OCI-LY7 (cell line): ENCODE results near the gene EIF3L. TPM values are rescaled to one million over a fixed set of nuclear protein-coding genes. Genes with fewer than 3 reads are reported as not detected.

Experiments
- BruUV-seq: library from RNA; stranded (reverse); fragments of 400-500 nt; replicated peaks from 2 replicates; lab custom pipeline; 2021; lab: Mats Ljungman, UMichigan
- CTCF ChIA-PET: fragments of 300-600 bp; sonication (Branson Sonifier 250); formaldehyde crosslinking; loops from one replicate; lab custom pipeline; 2022; ENCODE audit warnings: antibody characterized with exemption; ENCODE audit not compliant: unreplicated experiment; lab: Charles Lee
- POLR2A ChIA-PET: fragments of 300-600 bp; sonication (Branson Sonifier 250); formaldehyde crosslinking; loops from one replicate; lab custom pipeline; 2022; ENCODE audit warnings: antibody characterized with exemption; lab: Charles Lee
- DNase-seq: peaks from one replicate; pipeline ENCODE4 v3.0.0-alpha.2; 2015; ENCODE audit warnings: low spot score
- H2AFZ ChIP-seq: fragments of 200-600 bp; sonication (generic), shearing (Covaris generic); 2 replicates; pipeline ENCODE4 v1.6.1; 2014; ENCODE audit warnings: mild to moderate bottlenecking, antibody characterized with exemption, low read length, moderate library complexity
- H3K27ac ChIP-seq: fragments of 200-600 bp; sonication (generic); 2 replicates; pipeline ENCODE4 v1.5.1; 2014; ENCODE audit warnings: mixed run types, low read depth, mild to moderate bottlenecking, moderate library complexity, low read length, inconsistent platforms; ENCODE audit not compliant: poor library complexity, severe bottlenecking
- H3K36me3 ChIP-seq: fragments of 200-600 bp; sonication (generic); 2 replicates; pipeline ENCODE4 v1.6.1; 2014; ENCODE audit warnings: mild to moderate bottlenecking, antibody characterized with exemption, low read length, moderate library complexity, mixed read lengths; ENCODE audit not compliant: insufficient read depth
- H3K4me1 ChIP-seq: fragments of 200-600 bp; sonication (generic); 2 replicates; pipeline ENCODE4 v1.5.1; 2014; ENCODE audit warnings: mild to moderate bottlenecking, low read length; ENCODE audit not compliant: insufficient read depth, poor library complexity, severe bottlenecking
- H3K4me2 ChIP-seq: fragments of 200-600 bp; sonication (generic); 2 replicates; pipeline ENCODE4 v1.6.1; 2014; ENCODE audit warnings: mild to moderate bottlenecking, low read length
- H3K4me3 ChIP-seq: fragments of 200-600 bp; sonication (generic); 2 replicates; pipeline ENCODE4 v1.5.1; 2014; ENCODE audit warnings: mild to moderate bottlenecking, low read depth, low read length; ENCODE audit not compliant: poor library complexity, severe bottlenecking
- H3K79me2 ChIP-seq: fragments of 200-600 bp; sonication (generic); 2 replicates; pipeline ENCODE4 v1.6.1; 2016; ENCODE audit warnings: low read depth, mild to moderate bottlenecking, low read length, moderate library complexity, mixed read lengths; ENCODE audit not compliant: insufficient read depth
- H3K9me2 ChIP-seq: fragments of 200-600 bp; sonication (generic); 2 replicates; pipeline ENCODE4 v1.6.1; 2016; ENCODE audit warnings: mild to moderate bottlenecking, low read length, mixed read lengths; ENCODE audit not compliant: insufficient read depth
- H3K9me3 ChIP-seq: fragments of 200-600 bp; sonication (generic); 2 replicates; pipeline ENCODE4 v1.6.1; 2014; ENCODE audit warnings: mild to moderate bottlenecking, mixed run types, low read length, mixed read lengths
- H4K20me1 ChIP-seq: fragments of 200-600 bp; sonication (generic); 2 replicates; pipeline ENCODE4 v1.6.1; 2014; ENCODE audit warnings: mild to moderate bottlenecking, antibody characterized with exemption, low read length, moderate library complexity, mixed read lengths; ENCODE audit not compliant: insufficient read depth
- EZH2phosphoT487 ChIP-seq: fragments of 200-600 bp; sonication (generic); IDR thresholded peaks from 2 replicates; pipeline ENCODE4 v1.6.1; 2018; ENCODE audit warnings: low read depth, borderline replicate concordance, mild to moderate bottlenecking, mixed run types, antibody characterized with exemption, low read length, moderate library complexity, mixed read lengths
- intact Hi-C: fragments of 100-400 bp; cut with micrococcal nuclease; formaldehyde crosslinking; loops from one replicate; pipeline ENCODE4 v1.10.0; 2022; ENCODE audit not compliant: unreplicated experiment
- total RNA-seq, 2 experiments: library from RNA; depleted of rRNA in 1 of 2; stranded (reverse); fragments of >200 nt in 1 of 2; shearing (Covaris generic) in 1 of 2; gene quantifications; 2 replicates each; pipeline ENCODE4 v1.2.3, GENCODE V29; 2014 to 2022
- TF ChIP-seq, protein P1 (sequence below): fragments of 200-600 bp; sonication (generic); conservative IDR thresholded peaks from 2 replicates; pipeline ENCODE4 v1.5.1; 2014; ENCODE audit warnings: mild to moderate bottlenecking, antibody characterized with exemption, low read length, moderate library complexity, mixed read lengths

Gene EIF3L
- total RNA-seq, 2 experiments from 2014 or later: 503 to 596 TPM

DNA sequence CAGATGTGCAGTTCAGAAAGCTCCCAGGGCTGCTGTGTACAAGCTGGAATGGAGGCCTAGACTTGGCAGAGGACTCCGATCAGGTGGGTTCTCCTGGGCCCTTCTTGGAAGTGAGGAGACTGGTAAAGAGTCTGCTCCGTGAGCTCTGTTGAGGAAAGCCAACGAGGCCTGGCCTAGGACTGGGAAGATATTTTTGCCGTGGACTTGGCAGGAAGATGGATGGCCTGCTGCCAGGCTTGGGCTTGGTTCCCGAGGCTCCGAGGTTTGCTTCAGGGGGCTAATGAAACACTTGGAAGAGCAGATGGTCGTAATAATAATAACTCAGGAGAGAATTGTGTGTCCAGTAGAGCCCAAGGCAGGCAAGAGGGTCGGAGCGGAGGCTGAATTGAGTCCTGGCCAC lies 22.2 kb upstream of the EIF3L start:
- intact Hi-C loops: no loop called here
- TF ChIP-seq EZH2phosphoT487: no peak
- TF ChIP-seq, protein P1, sequence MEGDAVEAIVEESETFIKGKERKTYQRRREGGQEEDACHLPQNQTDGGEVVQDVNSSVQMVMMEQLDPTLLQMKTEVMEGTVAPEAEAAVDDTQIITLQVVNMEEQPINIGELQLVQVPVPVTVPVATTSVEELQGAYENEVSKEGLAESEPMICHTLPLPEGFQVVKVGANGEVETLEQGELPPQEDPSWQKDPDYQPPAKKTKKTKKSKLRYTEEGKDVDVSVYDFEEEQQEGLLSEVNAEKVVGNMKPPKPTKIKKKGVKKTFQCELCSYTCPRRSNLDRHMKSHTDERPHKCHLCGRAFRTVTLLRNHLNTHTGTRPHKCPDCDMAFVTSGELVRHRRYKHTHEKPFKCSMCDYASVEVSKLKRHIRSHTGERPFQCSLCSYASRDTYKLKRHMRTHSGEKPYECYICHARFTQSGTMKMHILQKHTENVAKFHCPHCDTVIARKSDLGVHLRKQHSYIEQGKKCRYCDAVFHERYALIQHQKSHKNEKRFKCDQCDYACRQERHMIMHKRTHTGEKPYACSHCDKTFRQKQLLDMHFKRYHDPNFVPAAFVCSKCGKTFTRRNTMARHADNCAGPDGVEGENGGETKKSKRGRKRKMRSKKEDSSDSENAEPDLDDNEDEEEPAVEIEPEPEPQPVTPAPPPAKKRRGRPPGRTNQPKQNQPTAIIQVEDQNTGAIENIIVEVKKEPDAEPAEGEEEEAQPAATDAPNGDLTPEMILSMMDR: no peak
- H3K9me2 ChIP-seq: no peaks in the 10 kb centered on the region
- H3K4me1 ChIP-seq: no peaks in the 10 kb centered on the region
- peaks cover 32% of the 10 kb centered on the region for H3K36me3 ChIP-seq
- BruUV-seq: no TSS peak
- H3K27ac ChIP-seq: no peak overlapping the region
- no peak overlapping the region for H2AFZ ChIP-seq
- CTCF ChIA-PET: no interaction called here
- no peak overlapping the region for H3K4me2 ChIP-seq
- no peak overlapping the region for H3K4me3 ChIP-seq
- DNase-seq: no peak
- no peaks in the 10 kb centered on the region for H3K9me3 ChIP-seq
- POLR2A ChIA-PET: no interaction called here
- H4K20me1 ChIP-seq: no peaks in the 10 kb centered on the region
- no peaks in the 10 kb centered on the region for H3K79me2 ChIP-seq

DNA sequence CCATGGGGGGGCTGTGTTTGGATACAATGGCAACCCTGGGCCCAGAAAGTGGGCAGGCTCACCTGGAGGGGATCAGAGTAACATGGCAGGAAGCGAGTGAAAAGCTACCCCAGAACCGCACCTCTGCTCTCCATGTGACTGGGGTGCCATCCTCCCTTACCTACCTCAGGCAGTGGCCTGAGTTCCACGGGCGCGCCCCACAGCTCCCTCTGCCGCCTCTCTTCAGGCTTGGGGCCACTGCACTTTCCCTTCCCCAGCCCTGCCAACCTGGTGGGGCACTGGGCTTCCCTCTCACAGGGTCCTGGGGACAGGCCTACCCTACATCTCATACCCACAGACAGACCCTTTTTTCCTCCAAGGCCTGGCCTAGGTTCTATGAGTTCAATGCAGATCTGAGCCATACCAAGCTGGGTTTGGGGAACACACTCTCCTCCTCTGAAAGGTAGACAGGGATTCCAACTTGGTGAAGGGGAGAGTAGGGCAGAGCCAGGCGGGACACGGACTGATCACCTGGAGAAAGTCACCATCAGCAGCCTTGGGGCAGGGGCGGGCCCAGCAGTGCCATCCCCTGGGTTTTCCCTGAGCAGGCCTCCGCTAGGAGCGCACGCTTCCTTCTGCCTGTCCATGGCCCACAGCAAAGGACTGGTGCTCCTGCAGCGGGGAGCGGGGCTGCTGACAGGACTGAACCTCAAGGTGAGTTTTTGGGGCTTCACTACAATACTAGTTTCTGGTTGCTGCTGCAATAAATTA lies 19.0 kb upstream of the EIF3L start:
- Histone ChIP-seq H3K27ac (no peak overlapping the region), H3K9me3 (no peaks in the 10 kb centered on the region), H3K4me2 (no peak overlapping the region), H3K4me3 (no peak overlapping the region), H3K4me1 (no peaks in the 10 kb centered on the region), H3K36me3 (peaks cover 55% of the 10 kb centered on the region), H2AFZ (no peak overlapping the region), H3K9me2 (no peaks in the 10 kb centered on the region), H3K79me2 (no peaks in the 10 kb centered on the region), H4K20me1 (no peaks in the 10 kb centered on the region)
- no TSS peak for BruUV-seq
- no peak for DNase-seq
- ChIA-PET POLR2A (no interaction called here), CTCF (no interaction called here)
- intact Hi-C loops: no loop called here
- TF ChIP-seq, protein P1: no peak
- TF ChIP-seq EZH2phosphoT487: no peak

DNA sequence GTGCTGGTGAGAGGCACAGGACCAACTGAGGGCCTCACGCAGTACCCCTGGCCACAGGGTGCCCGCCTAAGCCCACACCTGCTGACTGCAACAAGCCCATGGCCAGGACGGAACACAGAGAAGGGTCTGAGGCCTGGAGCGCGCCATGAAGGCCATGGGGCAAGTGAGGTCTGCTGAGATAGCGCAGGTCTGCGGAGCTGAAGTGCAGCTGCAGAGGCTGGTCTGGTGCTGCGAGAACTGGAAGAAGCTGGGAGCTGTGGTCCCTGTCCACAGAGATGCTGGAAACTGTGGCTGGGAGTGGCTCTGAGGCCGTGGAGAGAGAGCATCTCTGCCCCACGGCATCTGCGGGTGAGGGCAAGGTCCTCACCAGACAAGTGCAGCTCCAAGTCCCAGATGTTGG lies 17.7 kb upstream of the EIF3L start:
- CTCF ChIA-PET: no interaction called here
- no peak for DNase-seq
- POLR2A ChIA-PET: no interaction called here
- Histone ChIP-seq H3K9me3 (no peaks in the 10 kb centered on the region), H2AFZ (no peak overlapping the region), H4K20me1 (no peaks in the 10 kb centered on the region), H3K4me2 (no peak overlapping the region), H3K79me2 (no peaks in the 10 kb centered on the region), H3K9me2 (no peaks in the 10 kb centered on the region), H3K27ac (no peak overlapping the region), H3K4me3 (no peak overlapping the region), H3K36me3 (peaks cover 55% of the 10 kb centered on the region), H3K4me1 (no peaks in the 10 kb centered on the region)
- TF ChIP-seq EZH2phosphoT487: no peak
- TF ChIP-seq, protein P1: no peak
- no TSS peak for BruUV-seq
- intact Hi-C loops: no loop called here
